Testis (tissue), 3 donors: ENCODE results near the gene BPIFB4. TPM values are rescaled to one million over a fixed set of nuclear protein-coding genes. Genes with fewer than 3 reads are reported as not detected.
"Not testable (repeated sequence)": the region's sequence is repeated elsewhere in the genome, so short reads cannot be mapped to it uniquely, and the experiment has no call there.

Source experiments
- DNase-seq: peaks from one replicate; pipeline ENCODE4 v3.0.0-alpha.2; 2019
- H3K27ac ChIP-seq, 2 donors: fragments of 200-600 bp; sonication (generic); one replicate each; pipeline ENCODE4 v1.5.1; 2019
- H3K27me3 ChIP-seq: fragments of 200-600 bp; sonication (generic); one replicate; pipeline ENCODE4 v1.5.1; 2019
- H3K36me3 ChIP-seq: fragments of 200-600 bp; sonication (generic); one replicate; pipeline ENCODE4 v1.5.1; 2017; ENCODE audit warnings: low read depth; ENCODE audit errors: missing control alignments
- H3K4me1 ChIP-seq: fragments of 200-600 bp; sonication (generic); one replicate; pipeline ENCODE4 v1.5.1; 2019
- H3K4me3 ChIP-seq, 2 donors: fragments of 200-600 bp; sonication (generic); one replicate each; pipeline ENCODE4 v1.5.1; 2017 to 2019
- H3K9me3 ChIP-seq: fragments of 200-600 bp; sonication (generic); one replicate; pipeline ENCODE4 v1.5.1; 2017
- CTCF ChIP-seq, 3 experiments: fragments of 450-650 bp in 2 of 3; fragments of 200-600 bp in 1 of 3; sonication (generic) in 1 of 3; IDR thresholded peaks; one replicate each; pipeline ENCODE4 v1.5.1; 2016 to 2019; ENCODE audit warnings: antibody characterized with exemption in 3 of 3, mild to moderate bottlenecking in 2 of 3, moderate library complexity in 1 of 3
- POLR2A ChIP-seq: fragments of 450-650 bp; IDR thresholded peaks from one replicate; pipeline ENCODE4 v1.6.1; 2017; ENCODE audit warnings: antibody characterized with exemption, mild to moderate bottlenecking, moderate library complexity
- WGBS, 2 donors: methylation state at CpG; one replicate each; pipeline ENCODE4 v1.1.5; 2018; 5-methylcytosine and 5-hydroxymethylcytosine counted together
- intact Hi-C: fragments of 100-400 bp; cut with DNase I; formaldehyde crosslinking; loops from one replicate; pipeline ENCODE4 v1.15.1; 2023; ENCODE audit warnings: low total_unique reads
- polyA plus RNA-seq: library from polyadenylated mRNA; stranded (reverse); fragments of 350-450 nt; fragmentation: Illumina TruSeq; extraction: RNeasy Lipid Tissue Mini Kit (QIAGEN cat#74804); gene quantifications from one replicate; pipeline ENCODE4 v1.2.3, GENCODE V29; 2014; ENCODE audit warnings: low read depth, low replicate concordance; ENCODE audit not compliant: insufficient read depth
- total RNA-seq, 2 donors: library from RNA; depleted of rRNA; stranded (reverse); fragments of >200 nt; gene quantifications; one replicate each; pipeline ENCODE4 v1.2.3, GENCODE V29; 2016

BPIFB4 gene
- total and polyA plus RNA-seq, 3 donors from 2014 or later: 1.1 to 1.7 (median 1.2) TPM

DNA sequence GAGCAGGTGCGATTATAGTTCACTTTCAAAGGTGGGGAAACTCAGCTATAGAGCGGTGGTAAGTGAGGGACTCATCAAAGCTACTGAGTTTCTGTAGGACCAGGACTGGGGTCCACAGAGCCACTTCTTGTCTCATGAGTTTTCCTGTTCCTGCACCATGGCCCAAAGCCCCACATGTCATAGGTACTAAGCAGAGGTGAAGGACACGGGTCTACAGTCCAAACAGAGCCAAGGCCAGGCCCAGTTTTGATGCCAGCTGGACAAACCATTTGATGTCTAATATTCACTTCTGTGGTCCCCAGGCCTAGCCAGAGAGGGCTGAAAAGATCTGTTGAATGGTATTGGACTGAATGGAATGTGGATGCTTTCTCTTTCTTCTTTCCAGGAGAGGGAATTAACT lies 37.0 kb upstream of the BPIFB4 start:
- intact Hi-C loops: no loop called here

GRCh38 chr20:33042983-33043730 lies 36.3 kb upstream of the BPIFB4 start:
- TF ChIP-seq POLR2A (no peak), CTCF (IDR thresholded peaks at IDR 0.05) (no peak)
- H3K9me3 ChIP-seq: no peaks in the 10 kb centered on the region
- peaks cover 6% of the 10 kb centered on the region for H3K4me1 ChIP-seq
- H3K27me3 ChIP-seq: no peaks in the 10 kb centered on the region
- WGBS, 2 donors: 68% methylated on average over 2 of the region's 2 CpGs
- intact Hi-C loops: no loop called here
- H3K36me3 ChIP-seq: no peaks in the 10 kb centered on the region
- H3K4me3 ChIP-seq: no peak overlapping the region
- H3K27ac ChIP-seq: no peak overlapping the region
- no peak for DNase-seq

More for the DNA sequence above, 37.0 kb upstream of the BPIFB4 start:
- no peak overlapping the region for H3K27ac ChIP-seq
- no peak for DNase-seq
- no peaks in the 10 kb centered on the region for H3K36me3 ChIP-seq
- peaks cover 6% of the 10 kb centered on the region for H3K4me1 ChIP-seq
- no peak overlapping the region for H3K4me3 ChIP-seq
- WGBS, 2 donors: 83 to 95% methylated on average over 3 of the region's 3 CpGs
- TF ChIP-seq CTCF (IDR thresholded peaks at IDR 0.05) (no peak), POLR2A (no peak)
- no peaks in the 10 kb centered on the region for H3K27me3 ChIP-seq
- no peaks in the 10 kb centered on the region for H3K9me3 ChIP-seq

DNA sequence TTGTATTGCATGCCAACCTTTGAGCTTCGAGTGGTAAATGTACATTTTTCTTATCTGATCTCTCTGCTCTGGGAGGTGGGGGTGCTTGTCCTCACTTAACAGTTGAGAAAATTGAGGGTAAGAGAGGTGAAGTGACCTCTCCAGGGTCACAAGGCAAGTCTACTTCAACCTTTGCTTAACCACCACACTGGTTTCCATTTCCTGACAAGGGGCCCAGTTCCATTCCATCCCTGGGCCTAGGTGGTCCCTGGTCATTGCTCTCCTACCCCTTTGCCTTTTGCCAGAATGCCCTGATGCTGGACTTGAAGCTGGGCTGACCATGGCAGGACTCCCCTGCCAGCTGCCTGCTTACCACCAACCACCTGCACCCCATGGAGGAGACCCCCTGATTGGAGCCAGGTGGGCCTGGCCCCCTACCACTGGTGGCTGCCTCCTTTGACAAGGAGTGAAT lies 35.7 kb upstream of the BPIFB4 start:
- no peak for DNase-seq
- Histone ChIP-seq H3K27me3 (no peaks in the 10 kb centered on the region), H3K4me3 (no peak overlapping the region), H3K27ac (no peak overlapping the region), H3K9me3 (no peaks in the 10 kb centered on the region), H3K36me3 (no peaks in the 10 kb centered on the region), H3K4me1 (peaks cover 4% of the 10 kb centered on the region)
- WGBS, 2 donors: 63 to 73% methylated on average over 1 of the region's 1 CpG
- TF ChIP-seq POLR2A (no peak), CTCF (IDR thresholded peaks at IDR 0.05) (no peak)
- intact Hi-C loops: no loop called here

- H3K36me3 ChIP-seq: not testable (repeated sequence)
Measured at GRCh38 chr20:33045129-33045721, 34.2 kb upstream of the BPIFB4 start.

GRCh38 chr20:33046412-33046811 lies 33.0 kb upstream of the BPIFB4 start:
- no peak for TF ChIP-seq POLR2A
- no peak for TF ChIP-seq CTCF (IDR thresholded peaks at IDR 0.05)
- Histone ChIP-seq H3K9me3 (no peaks in the 10 kb centered on the region), H3K4me1 (no peaks in the 10 kb centered on the region), H3K36me3 (no peaks in the 10 kb centered on the region), H3K4me3 (no peak overlapping the region), H3K27ac (no peak overlapping the region), H3K27me3 (no peaks in the 10 kb centered on the region)
- intact Hi-C loops: no loop called here
- 82 to 85% methylated on average over 3 of the region's 3 CpGs for WGBS, 2 donors
- no peak for DNase-seq

More at GRCh38 chr20:33045129-33045721, 34.2 kb upstream of the BPIFB4 start:
- DNase-seq, H3K27ac ChIP-seq, H3K9me3 ChIP-seq, H3K27me3 ChIP-seq, H3K4me1 ChIP-seq, intact Hi-C loops, H3K4me3 ChIP-seq: not testable (repeated sequence)
- 75 to 83% methylated on average over 15 of the region's 15 CpGs for WGBS, 2 donors
